GM12892 (cell line): Measurements from ENCODE around the gene NAV2.

Experiments used
- DNase-seq: peaks from one replicate; pipeline ENCODE4 v3.0.0; 2011; ENCODE audit not compliant: insufficient read length
- FAIRE-seq: peaks from 2 replicates; lab custom pipeline; 2011; peaks lifted over from hg19 to GRCh38; lab: Jason Lieb, UNC
- POLR2A ChIP-seq: IDR thresholded peaks from 2 replicates; pipeline ENCODE4 v1.6.1; 2011; ENCODE audit warnings: low read depth, low read length, control low read depth
- POLR2AphosphoS5 ChIP-seq: IDR thresholded peaks from 2 replicates; pipeline ENCODE4 v1.6.1; 2011; ENCODE audit warnings: low read depth, low read length, control low read depth
- TAF1 ChIP-seq: IDR thresholded peaks from 2 replicates; pipeline ENCODE4 v1.6.1; 2011; ENCODE audit warnings: low read depth, mild to moderate bottlenecking, control low read depth, low read length, borderline replicate concordance

NAV2 gene

GRCh38 chr11:19724765-19725164 is 12.1 kb downstream of the NAV2 start:
- FAIRE-seq (no peak), DNase-seq (no peak)
- TF ChIP-seq TAF1, result no peak
- no peak for TF ChIP-seq POLR2AphosphoS5
- no peak for TF ChIP-seq POLR2A

- DNase-seq (no peak), FAIRE-seq (no peak)
- TF ChIP-seq TAF1, result no peak
- TF ChIP-seq POLR2AphosphoS5, result no peak
- no peak for TF ChIP-seq POLR2A
Measured at GRCh38 chr11:19725379-19726079, 12.9 kb downstream of the NAV2 start.

GRCh38 chr11:19727246-19727645 is 14.6 kb downstream of the NAV2 start:
- TF ChIP-seq POLR2AphosphoS5, result no peak
- no peak for FAIRE-seq
- DNase-seq, result no peak

- no peak for FAIRE-seq
- no peak for DNase-seq
- TF ChIP-seq POLR2A (no peak), POLR2AphosphoS5 (no peak), TAF1 (no peak)
Measured at GRCh38 chr11:19728436-19728835, 15.8 kb downstream of the NAV2 start.

- TF ChIP-seq TAF1 (no peak), POLR2AphosphoS5 (no peak), POLR2A (no peak)
- no peak for FAIRE-seq
- no peak for DNase-seq
Measured at GRCh38 chr11:19729141-19729540, 16.5 kb downstream of the NAV2 start.

- FAIRE-seq (no peak), DNase-seq (no peak)
- TF ChIP-seq POLR2A (no peak), TAF1 (no peak), POLR2AphosphoS5 (no peak)
Measured at GRCh38 chr11:19730373-19730772, 17.7 kb downstream of the NAV2 start.

GRCh38 chr11:19734171-19734570 is 21.5 kb downstream of the NAV2 start:
- no peak for FAIRE-seq
- DNase-seq, result no peak
- TF ChIP-seq POLR2A (no peak), TAF1 (no peak), POLR2AphosphoS5 (no peak)

GRCh38 chr11:19735157-19735908 is 22.7 kb downstream of the NAV2 start:
- no peak for FAIRE-seq
- TF ChIP-seq POLR2AphosphoS5 (no peak), TAF1 (no peak), POLR2A (no peak)
- no peak for DNase-seq

- FAIRE-seq (no peak), DNase-seq (no peak)
- no peak for TF ChIP-seq POLR2AphosphoS5
- TF ChIP-seq POLR2A, result no peak
- TF ChIP-seq TAF1, result no peak
Measured at GRCh38 chr11:19735909-19736498, 23.4 kb downstream of the NAV2 start.

GRCh38 chr11:19736831-19737230 is 24.2 kb downstream of the NAV2 start:
- DNase-seq (no peak), FAIRE-seq (no peak)
- no peak for TF ChIP-seq TAF1
- TF ChIP-seq POLR2AphosphoS5, result no peak
- TF ChIP-seq POLR2A, result no peak

GRCh38 chr11:19737575-19737974 is 24.9 kb downstream of the NAV2 start:
- FAIRE-seq (no peak), DNase-seq (no peak)
- TF ChIP-seq POLR2A (no peak), POLR2AphosphoS5 (no peak), TAF1 (no peak)

- FAIRE-seq, result no peak
- TF ChIP-seq TAF1 (no peak), POLR2A (no peak), POLR2AphosphoS5 (no peak)
- no peak for DNase-seq
Measured at GRCh38 chr11:19738124-19738523, 25.5 kb downstream of the NAV2 start.
